ENCODE results near the gene TBL2.
"Not testable (repeated sequence)": the region's sequence is repeated elsewhere in the genome, so short reads cannot be mapped to it uniquely, and the experiment has no call there.

TBL2 gene, protein sequence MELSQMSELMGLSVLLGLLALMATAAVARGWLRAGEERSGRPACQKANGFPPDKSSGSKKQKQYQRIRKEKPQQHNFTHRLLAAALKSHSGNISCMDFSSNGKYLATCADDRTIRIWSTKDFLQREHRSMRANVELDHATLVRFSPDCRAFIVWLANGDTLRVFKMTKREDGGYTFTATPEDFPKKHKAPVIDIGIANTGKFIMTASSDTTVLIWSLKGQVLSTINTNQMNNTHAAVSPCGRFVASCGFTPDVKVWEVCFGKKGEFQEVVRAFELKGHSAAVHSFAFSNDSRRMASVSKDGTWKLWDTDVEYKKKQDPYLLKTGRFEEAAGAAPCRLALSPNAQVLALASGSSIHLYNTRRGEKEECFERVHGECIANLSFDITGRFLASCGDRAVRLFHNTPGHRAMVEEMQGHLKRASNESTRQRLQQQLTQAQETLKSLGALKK

DNA sequence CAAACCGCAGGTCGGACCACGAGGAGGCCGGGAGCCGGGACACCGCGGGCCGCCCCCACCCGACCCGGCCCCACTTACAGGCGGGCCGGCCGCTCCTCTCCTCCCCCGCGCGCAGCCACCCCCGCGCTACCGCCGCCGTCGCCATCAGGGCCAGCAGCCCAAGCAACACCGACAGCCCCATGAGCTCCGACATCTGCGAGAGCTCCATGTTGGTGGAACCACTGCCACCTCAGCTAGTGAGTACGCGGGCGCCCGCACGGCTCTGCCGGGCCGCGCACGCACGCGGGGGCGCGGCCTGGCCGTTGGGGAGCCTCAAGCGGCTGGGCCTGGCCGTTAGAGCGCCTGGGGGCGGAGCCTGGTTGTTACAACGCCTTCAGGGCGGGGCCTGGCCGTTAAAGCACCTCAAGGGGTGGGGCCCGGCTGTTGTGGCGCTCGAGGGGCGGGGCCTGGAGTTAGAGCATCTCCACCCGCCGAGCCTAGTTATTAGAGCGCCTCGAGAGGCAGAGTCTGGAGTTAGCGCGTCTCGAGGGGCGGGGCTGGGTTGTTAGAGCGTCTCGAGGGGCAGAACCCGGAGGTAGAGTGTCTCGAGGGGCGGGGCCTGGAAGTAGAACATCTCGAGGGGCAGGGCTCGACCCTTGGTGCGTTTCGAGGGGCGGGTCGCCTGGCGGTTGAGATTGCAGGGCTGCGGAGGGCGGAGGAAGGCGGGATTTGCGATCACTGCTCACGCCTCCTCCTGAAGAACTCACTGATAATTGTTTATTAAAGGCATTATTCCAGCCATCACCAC is at the start of gene TBL2:
TSS of gene TBL2 (minus strand) at position 238 of the 787 bp plus-strand sequence. CDS start at position 208, 30 bp downstream.
- DNase-seq (peak; percentile 100), ATAC-seq (peak; percentile 93)

DNA sequence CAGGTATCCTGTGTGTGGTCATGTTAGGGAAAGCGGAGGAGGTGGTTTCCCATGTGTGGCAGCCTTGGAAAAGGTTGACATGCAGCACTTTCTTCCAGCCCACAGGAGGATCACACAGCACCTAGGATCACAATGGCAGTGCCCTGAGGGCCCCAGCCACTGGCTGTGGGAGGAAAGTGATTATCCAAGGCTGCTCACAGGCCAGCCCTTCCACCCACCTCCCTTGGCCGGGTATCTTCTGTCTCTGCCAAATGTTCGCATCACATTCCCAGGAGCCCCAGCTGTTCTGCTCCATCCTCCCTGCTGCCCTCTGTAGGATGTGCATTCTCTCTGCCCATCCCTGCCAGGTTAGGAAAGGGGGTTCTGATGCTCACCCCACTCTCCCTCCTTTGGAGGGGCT is 48.4 kb upstream of the TBL2 start:
- DNase-seq = no peak
- ATAC-seq = no peak

DNA sequence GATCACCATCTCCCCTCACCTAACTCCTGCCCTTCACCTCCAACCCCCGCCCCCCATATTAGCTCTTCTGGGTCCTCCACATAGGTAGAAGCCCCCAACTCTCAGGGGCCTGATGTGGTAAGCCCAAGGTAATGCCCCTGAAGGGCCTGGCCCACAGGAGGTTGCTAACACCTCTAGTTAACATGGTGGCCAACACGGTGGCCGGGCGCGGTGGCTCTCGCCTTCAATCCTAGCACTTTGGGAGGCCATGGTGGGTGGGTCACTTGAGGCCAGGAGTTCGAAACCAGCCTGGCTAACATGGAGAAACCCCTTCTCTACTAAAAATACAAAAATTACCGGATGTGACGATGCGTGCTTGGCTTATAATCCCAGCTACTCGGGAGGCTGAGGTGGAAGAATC is 46.9 kb upstream of the TBL2 start:
- ATAC-seq = no peak
- DNase-seq = no peak

DNA sequence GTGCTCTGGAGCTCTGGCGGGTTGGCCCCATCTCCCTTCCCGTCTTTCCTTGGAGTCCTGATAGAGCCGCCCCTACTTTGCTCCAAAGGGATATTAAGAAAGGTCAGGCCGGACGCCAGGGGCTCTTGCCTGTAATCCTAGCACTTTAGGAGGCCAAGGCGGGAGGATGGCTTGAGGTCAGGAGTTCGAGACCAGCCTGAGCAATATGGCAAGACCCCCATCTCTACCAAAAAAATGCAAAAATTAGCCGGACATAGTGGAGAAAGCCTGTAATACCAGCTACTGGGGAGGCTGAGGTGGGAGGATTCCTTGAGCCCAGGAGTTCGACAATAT is 46.3 kb upstream of the TBL2 start:
- ATAC-seq (no peak), DNase-seq (no peak)

DNA sequence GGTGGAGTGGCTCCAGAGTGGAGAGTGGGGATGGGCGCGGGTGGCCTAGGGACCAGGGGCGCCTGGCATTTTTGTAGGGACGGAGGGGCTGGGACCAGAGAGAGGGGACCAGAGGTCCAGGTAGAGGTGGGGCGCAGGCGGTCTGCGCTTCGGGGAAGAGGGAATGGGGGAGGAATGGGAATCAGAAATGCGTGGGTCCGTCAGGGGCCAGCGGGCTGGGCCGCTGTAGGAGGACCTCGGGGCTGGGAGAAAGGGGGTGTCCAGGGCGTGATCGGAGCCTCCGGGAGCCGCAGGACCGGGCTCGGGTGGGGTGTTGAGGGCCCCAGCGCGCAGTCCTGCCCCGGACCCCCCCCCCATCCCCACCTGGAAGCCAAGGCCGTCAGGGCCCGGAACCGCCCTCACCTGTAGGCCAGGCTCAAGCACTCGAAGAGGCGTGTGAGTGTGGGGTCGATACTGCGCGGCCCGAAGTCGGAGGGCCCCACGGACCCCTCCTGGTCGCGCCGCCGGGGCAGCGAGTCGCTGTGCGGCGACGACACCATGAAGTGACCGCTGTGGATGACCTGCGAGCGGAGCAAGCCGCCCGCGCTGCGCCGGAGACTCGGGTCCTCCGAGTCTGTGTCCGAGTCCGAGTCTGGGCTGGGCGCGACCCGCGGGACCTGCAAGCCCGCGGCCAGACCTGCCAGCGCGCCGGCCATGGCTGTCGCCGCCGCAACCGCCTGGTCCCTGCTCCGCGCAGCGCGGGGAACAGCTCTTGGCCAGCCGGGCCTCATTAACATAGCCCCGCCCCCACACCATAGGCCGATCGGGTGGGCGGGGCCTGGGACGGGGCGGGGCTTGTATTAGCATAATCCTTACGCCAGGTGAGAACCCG is 45.7 kb upstream of the TBL2 start, which contains the start of gene MLXIPL:
TSS of gene MLXIPL (minus strand) at position 725 of the 871 bp plus-strand sequence. CDS start at position 695, 30 bp downstream.
- DNase-seq (peak; percentile 71), ATAC-seq (peak; percentile 51)

DNA sequence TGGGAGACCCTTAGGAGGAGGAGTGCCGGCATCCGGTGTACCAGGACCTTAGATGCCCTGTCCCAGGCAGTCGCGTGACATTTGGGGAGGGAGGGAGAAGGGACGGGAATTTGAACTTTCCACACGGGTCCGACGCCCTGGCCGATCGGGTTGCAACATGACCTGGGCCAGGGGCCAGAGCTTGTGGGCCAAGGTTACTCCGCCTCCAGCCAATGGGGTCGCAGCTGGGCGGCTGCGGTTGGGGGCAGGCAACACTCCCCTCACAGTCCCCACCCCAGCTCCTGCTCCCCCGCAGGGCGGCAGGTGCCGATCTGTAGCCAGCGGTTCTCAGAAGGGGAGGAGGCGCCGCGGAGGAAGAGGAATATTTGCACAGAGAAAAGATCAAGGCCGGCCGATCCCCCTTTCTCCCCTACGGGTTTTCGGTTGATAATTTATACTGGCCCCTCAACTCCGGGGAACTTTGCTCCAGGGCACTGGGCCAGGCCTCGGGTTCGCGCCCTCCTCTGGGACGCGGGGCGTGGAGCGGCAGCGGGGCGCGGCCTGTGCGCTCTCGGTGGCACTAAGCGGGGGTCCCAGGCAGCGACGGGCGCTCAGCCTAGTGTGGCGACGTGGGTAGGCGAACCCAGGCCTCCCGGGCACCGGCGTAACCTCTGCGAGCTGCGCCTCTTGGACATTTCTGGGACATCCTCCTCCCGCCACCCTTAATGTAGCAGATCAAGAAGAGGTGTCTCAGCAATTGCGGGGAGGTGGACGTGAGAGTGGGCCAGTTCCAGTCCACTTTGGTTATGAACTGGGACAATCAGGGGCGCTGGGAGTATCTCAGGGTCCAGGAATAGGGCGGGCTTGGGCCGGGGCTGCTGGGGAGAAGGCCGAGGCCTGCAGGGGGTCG is 44.8 kb upstream of the TBL2 start:
- DNase-seq (no peak), ATAC-seq (no peak)

DNA sequence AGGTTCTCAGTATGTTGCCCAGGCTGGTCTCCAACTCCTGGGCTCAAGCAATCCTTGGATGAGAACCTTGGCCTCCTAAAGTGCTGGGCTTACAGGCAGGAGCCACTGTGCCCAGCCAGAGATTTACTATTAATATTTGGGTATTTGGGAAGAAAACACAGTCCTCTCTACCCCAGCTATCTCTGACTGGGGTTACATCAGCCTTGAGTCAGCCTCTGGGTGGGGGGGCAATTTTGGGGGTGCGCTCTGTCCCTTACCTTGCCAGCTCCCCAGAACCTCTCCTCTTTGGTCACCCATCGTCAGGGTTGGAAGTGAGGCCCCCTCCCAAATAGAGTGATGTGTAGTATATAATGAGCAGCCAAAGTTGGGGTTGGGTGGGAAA is 44.1 kb upstream of the TBL2 start:
- ATAC-seq (no peak), DNase-seq (no peak)

DNA sequence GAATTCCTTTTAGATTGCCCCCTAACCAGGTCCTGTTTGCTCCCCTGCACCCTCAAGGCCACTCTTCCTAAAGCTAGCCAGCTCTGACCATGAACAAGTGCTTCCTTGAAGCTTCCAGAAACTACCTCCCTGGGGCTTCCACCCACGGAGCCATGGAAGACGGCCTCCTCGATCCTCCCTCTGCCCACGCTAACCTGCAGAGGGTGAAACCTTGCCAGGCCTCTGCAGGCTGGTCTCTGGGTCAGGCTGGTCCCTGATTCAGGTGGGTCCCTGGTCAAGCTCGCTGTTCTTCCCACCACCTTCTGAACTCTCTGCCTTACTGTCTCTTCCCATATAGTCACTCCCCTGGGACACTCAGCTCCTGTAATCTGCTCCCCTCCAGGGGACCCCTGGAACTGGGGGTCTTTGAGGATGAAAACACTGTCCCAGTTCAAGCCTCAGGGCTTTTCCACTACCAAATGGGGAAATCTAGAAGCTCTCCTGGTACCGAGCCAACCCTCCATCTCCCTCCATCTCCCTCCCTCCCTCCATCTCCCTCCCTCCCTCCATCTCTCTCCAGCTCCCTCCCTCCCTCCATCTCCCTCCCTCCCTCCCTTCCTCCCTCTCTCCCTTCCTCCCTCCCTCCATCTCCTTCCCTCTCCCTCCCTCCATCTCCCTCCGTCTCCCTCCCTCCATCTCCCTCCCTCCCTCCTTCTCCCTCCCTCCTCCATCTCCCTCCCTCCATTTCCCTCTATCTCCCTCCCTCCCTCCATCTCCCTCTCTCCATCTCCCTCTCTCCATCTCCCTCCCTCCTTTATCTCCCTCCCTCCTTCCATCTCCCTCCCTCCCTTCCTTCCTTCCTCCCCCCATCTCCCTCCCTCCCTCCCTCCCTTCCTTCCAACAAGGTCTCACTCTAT is 43.0 kb upstream of the TBL2 start:
- ATAC-seq = no peak
- DNase-seq = no peak

DNA sequence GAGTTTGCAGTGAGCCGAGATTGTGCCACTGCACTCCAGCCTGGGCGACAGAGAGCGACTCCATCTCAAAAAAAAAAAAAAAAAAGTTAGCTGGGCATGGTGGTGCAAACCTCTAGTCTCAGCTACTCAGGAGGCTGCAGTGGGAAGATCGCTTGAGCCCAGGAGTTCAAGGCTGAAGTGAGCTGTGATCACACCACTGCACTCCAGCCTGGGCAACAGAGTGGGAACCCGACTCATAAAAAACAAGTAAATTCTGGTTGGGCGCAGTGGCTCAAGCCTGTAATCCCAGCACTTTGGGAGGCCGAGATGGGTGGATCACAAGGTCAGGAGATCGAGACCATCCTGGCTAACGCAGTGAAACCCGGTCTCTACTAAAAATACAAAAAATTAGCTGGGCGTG is 41.0 kb upstream of the TBL2 start:
- not testable (repeated sequence) for DNase-seq, ATAC-seq

DNA sequence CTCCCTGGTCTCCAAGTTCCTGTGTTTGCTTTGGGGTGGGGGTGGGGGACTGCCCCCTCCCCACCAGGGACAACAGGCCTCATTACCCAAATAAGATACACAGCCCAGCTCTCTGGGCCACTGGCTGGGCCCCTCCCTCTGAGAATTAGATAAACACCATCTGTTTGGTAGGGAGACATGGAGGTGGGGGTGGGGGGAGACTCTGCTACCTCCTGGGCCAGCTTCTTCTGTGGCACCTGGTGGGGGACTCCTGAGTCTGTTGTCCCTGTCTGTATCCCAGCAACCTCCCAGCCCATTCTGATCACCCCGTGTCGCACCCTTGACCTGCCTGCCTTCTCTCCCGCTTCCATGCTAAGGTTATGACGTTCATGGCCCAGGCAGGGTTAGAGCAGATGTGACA is 40.2 kb upstream of the TBL2 start:
- DNase-seq (no peak), ATAC-seq (no peak)

DNA sequence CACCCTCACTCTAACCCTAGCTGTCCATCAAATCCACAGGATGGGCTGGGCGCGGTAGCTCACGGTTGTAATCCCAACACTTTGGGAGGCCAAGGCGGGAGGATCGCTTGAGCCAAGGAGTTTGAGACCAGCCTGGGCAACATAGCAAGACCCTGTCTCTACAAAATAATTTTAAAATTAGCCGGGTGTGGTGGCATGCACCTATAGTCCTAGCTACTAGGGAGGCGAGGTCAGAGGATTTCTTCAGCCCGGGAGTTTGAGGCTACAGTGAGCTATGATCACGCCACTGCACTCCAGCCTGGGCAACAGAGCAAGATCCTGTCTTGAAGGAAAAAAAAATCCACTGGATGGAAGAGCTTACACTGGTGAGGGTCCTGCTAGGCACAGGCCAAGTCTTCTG is 39.1 kb upstream of the TBL2 start:
- DNase-seq = not testable (repeated sequence)

DNA sequence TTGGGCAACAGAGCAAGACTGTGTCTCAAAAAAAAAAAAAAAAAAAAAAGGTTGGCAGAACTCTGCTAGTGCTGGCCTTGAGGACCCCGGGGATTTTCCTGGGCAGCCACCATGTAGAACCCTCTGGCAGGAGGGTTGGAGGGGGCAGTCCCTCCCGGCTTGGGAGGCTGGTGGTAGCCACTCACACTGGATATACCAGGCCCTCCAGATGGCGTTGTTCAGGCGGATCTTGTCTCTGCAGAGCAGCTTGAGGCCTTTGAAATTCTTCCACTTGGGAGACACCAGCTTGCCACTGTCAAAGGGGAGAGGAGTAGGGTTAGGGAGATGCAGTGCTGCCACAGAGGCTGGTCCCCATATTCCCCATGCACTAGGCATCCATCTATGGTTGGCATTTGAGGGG is 37.5 kb upstream of the TBL2 start:
- ATAC-seq (no peak), DNase-seq (no peak)

More for the DNA sequence above, 39.1 kb upstream of the TBL2 start:
- not testable (repeated sequence) for ATAC-seq

DNA sequence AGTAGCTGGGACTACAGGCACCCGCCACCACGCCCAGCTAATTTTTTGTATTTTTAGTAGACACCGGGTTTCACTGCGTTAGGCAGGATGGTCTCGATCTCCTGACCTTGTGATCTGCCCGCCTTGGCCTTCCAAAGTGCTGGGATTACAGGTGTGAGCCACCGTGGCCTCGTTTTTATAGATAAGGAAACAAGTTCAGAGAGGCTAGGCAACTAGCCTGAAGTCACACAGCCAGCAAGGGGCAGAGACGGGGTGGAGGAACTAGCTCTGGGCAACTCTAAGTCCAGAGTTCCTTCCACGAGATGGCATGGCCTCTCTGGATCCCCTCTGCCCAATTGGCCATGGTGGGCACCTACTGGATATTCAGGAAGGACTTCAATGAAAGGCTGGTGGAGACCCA is 36.6 kb upstream of the TBL2 start:
- ATAC-seq, DNase-seq: not testable (repeated sequence)

DNA sequence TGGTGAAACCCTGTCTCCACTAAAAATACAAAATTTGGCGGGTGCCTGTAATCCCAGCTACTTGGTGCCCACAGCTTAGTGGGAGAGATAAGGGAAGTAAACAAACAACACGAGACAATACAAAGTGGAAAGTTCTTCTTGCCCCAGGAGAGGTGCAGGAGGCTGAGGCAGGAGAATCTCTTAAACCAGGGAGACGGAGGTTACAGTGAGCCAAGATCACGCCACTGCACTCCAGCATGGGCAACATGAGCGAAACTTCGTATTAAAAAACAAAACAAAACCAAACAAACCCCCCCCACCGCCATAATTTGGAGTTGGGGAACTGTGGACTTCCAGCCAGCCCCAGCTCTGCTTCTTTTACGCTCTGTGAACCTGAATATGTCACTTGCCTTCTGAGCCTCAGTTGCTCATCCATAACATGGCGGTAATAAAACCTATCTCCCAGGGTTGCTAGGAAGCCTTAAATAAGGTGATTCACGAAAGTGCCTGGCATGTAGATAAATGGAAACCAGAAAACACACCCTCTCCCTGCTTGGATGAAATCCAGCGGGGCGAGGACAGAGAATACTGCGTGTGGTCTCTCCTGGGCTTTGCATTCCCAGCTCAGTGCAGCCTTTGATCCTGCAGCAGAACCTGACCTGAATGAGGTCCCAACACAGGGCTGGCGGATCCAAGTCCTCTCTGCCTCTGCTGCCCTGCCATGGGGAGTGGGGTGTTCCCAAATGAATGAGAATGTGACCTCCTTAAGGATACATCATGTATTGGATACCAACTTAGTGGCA is 35.8 kb upstream of the TBL2 start:
- DNase-seq = no peak
- no peak for ATAC-seq

DNA sequence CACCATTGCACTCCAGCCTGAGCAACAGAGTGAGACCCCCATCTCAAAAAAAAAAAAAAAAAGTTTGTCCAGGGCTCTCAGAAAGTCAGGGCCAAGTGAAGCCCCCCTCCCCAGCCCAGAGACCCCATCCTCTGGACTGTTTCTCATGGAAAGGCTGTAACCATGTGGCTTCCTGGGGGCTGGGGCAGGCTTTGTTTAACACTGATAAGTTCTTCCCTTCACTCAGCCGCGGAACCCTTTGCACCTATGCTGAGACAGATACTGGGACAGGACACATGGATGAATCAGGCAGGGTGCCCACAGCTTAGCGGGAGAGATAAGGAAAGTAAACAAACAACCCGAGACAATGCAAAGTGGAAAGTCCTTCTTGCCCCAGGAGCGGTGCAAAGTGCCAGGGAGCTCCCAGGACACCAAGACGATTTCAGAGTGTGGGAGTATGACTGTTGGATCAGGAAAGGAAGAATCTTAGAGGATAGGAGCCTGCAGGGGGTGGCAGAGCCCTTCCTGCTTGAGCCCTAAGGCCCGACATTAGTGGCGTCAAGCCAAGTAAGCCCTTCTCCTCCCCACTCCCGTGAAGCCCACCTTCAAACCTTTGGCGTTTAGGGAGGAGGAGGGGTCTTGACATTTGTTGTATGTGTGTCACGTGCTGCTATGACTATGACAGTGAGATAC is 34.4 kb upstream of the TBL2 start:
- ATAC-seq = no peak
- no peak for DNase-seq

DNA sequence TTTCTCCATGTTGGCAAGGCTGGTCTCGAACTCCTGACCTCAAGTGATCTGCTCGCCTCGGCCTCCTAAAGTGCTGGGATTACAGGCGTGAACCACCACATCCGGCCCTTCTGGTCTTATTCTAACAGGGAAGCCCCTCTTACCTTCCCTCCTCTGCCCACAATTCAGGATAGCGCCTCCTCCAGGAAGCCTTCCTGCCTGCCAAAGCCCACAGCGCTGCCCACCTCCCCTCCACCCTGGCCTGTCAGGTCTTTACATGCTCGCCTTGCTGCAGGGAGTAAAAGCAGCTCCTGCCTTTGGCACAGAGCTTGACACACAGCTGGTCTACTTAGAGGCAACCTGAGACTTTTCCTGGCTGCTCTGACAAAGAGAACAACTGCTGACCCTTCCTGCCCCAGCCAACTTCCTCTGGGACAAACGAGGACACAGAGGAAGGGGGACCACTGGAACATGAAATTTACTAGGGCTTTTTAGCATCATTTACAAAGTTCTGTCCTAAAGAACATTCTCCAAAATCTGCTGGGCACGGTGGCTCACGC is 32.7 kb upstream of the TBL2 start:
- DNase-seq (no peak), ATAC-seq (no peak)

DNA sequence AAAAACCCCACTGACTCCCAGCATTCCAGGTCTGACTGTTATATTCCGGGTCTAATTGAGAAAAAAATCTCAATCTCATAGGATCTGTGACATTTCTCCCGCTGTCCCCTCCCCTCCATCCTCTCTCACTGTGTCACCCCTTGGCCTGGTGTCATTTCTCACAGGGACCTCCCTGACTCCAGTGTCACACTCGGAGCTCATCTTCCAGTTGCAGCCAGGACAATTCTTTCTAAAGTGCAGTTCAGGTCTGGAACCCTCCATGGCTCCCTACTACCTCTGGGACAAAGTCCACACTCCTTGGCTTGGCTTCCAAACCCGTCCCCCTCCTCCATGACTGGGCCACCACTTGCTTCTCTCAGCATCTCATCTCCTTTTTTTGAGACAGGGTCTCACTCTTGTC is 31.7 kb upstream of the TBL2 start:
- DNase-seq = no peak
- ATAC-seq = no peak

DNA sequence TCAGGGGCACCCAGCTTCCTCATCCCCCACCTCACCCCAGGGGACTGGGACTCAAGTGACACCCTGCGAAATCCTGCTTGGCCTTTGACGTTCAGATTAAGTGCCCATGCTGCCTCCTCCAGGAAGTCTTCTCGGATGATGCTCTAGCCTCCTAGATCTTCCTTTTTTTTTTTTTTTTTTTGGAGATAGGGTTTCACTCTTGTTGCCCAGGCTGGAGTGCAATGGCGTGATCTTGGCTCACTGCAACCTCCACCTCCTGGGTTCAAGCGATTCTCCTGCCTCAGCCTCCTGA is 29.3 kb upstream of the TBL2 start:
- ATAC-seq = not testable (repeated sequence)

More for the DNA sequence above, 29.3 kb upstream of the TBL2 start:
- not testable (repeated sequence) for DNase-seq

Data from stimulated activated naive CD8-positive, alpha-beta T cell treated with anti-CD3 and anti-CD28 coated beads, Interleukin-15, Interleukin-2, amounts not matched to agents 100 U/mL and 50 U/mL, for 24 hours (primary cell).